GM21723 (cell line): ENCODE data around the gene TGFBR3.

Experiments
- ATAC-seq: cut with Tn5 transposase; IDR thresholded peaks from one replicate; pipeline ENCODE4 v1.9.1; 2021; ENCODE audit warnings: mild to moderate bottlenecking, moderate library complexity; ENCODE audit not compliant: unreplicated experiment

The TGFBR3 gene

DNA sequence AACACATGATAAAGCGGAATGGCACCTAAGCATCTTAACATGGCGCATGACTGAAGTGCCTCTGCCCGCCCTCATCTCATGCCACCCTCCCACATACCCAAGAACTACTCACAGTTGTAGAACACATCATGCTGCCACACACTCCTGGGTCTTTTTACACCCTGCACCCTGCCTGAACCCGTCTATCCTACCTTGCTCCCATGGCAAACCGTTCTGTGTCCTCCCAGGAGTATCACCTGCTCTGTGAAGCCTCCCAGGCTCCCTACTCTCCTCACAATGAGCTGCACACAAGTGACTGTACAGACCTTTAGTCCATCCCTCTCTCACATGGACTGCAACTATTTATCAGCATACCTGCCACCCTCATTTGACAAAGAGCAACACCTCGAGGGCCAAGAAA, 144.0 kb downstream of the TGFBR3 start:
- ATAC-seq, result no peak

- ATAC-seq, result no peak
Observed at GRCh38 chr1:91741301-91741700, 144.7 kb downstream of the TGFBR3 start.

DNA sequence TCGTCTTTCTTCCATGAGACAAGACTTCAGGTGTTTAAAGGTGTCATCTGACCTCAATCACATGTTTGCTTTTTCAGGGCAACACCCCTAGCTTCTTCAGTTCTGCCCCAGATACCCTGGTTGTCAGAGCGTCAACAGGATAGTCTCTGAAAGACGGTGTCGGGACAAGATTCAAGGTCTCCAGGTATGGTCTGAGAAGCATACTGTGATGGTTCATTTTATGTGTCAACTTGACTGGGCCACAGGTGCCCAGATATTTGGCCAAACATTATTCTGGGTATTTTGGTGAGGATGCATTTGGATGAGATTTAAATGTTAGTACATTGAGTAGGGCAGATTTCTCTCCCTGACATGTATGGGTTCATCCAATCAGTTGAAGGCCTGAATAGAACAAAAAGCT, 148.3 kb downstream of the TGFBR3 start:
- no peak for ATAC-seq

DNA sequence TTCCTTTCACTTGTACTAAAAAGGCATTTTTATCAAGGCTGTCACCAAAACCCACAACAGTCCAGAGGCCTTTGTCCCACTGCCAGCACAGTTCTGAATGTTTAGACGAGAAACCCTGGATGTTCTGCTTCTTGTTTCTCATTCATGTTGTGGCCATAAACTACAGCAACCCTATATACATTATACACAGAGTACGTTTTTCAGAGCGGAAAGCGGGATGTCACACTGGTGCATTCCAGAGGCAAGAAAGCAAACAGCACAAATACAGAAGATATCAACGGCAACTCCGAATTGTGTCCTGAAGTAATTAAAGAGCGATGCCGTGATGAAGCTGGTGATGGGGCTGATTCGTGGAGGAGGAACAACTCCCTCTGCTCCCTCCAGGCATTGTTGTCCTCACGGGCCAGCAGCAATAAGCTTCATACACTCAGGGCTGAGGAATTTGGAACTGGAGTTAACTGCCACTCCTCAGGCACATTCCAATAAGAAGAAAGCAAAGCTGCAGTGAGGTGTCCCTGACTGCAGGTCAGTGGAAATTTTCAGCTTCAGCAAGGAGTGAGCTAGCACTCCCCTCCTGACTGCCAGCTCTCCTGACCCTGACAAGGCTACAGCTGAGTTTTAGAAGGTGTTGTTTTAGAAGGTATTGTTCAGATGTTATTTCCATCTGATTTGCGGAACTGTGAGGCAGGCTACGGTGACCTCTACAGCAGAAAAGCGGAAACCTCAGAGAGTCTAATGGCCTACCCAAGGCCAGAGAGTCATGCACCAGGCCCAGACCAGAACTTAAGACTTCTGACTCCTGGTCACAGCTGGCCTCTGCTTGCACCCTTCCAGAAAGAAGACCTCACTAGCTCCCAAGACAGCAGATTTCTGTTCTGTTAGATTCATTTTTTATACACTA, 149.0 kb downstream of the TGFBR3 start:
- ATAC-seq, result no peak

GRCh38 chr1:91736146-91736714, 149.7 kb downstream of the TGFBR3 start:
- ATAC-seq, result no peak

DNA sequence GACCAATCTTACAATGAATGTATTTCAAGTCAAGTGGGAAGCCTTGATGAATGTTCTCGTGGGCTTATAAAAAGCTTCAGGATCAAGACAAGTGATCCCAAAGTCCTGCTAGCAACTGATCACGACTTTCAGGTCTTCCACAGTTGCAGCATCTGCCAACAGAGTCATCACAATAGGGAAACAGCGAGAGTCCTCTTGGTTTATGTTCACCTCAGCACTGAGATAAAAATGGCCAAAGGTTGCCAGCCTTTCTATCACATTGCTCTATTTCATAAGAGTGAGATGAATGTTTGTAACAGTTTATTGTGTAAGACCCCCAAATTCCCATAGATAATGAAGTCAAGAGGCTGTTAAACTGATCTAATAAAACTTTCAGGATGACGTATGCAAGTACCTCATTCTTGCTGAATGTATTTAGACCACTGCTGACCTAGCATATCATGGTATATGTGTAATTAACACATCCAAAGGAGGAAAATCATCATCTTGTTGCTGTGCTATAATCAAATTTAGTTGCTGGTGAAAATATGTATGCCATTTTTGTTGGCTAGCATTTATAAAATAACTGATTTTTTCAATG, 150.6 kb downstream of the TGFBR3 start:
- no peak for ATAC-seq

GRCh38 chr1:91734761-91735160, 151.2 kb downstream of the TGFBR3 start:
- ATAC-seq, result no peak

DNA sequence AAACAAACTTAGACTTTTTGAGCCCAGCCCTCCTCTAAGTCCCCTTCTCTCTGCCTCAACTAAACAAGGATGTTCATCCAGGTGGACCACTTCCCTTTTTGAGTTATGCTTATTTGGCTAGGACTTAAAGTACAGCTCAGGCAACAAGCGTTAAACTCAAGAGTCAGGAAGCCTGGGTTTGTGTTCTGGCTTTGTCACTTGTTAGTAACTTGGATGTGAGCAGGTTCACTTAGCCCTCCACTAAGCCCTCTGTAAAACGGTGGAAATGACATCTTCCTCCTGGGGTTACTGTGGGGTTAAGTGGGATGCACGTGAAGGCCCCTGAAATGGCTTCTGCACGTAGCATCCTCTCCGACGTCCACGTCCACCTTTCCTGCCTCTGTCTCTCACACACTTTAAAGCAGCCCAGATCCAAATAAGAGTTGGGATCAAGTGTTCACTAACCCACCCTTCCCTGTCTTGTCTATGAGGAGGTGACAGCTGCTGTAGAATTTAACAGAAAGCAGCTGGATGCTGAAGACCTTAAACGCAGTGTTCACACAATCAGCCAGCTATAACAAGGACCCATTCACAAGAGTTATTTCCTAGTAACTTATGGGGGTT, 152.7 kb downstream of the TGFBR3 start:
- no peak for ATAC-seq

- peak; percentile 50 for ATAC-seq
Observed at GRCh38 chr1:91732291-91733107, 153.5 kb downstream of the TGFBR3 start.

DNA sequence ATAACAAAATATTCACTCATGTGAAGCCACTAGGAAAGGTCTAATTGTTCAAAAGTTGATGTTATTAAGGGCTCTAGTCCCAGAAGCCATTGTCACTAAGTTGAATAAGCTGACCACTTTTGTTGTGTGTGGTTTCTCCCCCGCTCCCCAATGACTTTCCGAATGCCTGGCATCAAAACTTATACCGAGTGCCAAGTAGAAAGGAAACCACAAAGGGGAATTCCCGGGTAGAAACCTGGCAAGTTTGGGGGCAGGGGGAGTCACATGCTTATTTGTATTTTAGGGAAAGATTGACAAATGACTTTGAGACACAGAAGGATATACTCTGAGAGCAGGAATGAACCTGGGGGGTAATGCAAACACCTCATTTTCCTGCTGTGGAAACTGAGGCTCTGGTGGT, 154.1 kb downstream of the TGFBR3 start:
- ATAC-seq, result peak; percentile 38

DNA sequence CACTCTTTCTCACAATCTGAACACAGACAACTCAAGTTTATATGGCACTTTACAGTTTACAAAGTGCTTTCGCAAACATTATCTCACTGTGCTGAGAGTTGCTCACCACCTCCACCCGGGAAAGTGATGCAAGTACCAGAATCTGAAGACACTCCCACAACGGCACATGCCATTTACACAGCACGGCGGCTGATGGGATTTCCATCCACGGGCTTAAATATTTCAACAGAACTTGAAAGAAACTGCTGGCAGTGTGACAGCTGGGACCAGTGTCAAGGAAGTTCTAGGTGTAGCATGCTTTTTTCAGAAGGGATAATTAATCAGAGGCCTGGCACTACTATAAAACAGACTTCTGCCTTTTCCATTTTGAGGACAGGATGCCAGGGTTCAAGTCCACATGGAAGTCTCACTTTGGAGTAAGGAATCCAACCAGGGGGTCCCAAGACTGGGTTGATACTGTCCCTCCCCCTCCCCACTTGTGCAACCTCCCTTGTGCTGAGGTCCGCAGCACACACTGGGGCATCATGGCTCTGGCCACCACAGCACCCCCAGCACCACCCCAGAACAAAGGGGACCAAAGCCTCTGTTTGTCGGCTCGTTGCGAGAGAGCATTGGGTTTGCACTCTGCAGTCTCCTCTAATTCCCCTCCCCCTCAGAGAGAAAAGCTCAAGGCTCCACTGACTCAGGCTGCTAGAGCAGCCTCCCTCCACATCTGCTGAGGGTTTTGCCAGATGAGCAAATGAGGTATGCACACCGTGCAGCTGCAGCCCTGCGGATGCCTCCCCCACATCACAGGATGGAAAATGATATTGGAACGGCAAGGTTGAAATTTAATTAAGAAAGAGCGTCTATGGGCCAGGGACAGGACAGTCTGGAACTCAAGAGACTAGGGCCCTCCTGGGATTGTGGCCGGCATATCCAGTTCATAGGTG, 154.9 kb downstream of the TGFBR3 start:
- ATAC-seq, result peak; percentile 38

DNA sequence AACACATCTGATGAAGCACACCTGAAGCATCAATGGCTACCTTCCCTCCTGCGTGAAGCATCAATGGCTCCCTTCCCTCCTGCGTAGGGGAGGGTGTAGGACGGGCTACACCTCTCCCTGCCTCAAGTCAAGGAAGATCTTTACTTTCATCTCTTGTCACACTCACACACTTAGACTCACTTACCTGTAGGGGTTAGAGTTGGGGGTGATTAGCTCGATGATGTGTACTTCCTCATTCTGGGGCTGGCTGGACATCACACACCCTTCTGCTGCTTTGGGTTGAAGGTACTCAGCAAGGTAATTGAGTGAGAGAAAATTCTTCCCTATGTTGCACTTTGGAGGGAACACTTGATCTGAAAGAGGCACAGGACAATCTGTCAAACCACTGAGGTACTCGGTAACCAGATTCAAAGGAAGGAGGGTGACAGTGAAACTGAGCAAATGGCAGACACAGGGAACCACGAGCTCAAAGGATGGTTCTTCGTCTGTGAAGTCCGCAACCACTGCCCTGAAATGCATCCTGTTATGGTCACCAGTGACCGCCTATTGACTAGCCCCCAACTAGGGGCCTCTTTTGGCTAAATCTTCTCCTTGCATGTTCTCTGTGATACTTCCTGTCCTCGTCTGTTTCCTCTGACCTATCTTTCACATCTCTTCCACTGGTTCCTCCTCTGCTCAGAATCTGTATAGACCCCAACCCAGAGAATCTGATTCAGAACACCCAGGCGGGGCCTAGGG, 156.2 kb downstream of the TGFBR3 start:
- ATAC-seq, result no peak

GRCh38 chr1:91727763-91728162, 158.2 kb downstream of the TGFBR3 start:
- no peak for ATAC-seq

GRCh38 chr1:91725989-91726721, 159.8 kb downstream of the TGFBR3 start:
- ATAC-seq, result no peak

DNA sequence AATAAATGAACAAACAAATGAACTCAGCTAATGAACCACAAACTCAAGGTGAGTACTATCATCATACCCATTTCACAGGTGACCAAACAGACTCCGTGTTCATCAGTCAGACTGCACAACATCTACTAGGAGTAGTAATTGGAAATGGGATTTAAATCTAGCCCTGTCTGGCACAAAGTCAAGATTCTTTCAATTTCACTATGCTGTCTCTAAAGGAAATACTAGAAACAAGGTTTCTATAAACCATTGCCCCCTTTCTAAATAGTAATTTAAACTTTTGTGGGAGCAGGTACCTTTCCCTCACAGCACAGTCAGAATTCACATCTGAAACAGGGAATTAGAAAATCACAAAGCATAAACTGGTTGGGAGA, 160.3 kb downstream of the TGFBR3 start:
- ATAC-seq, result no peak

GRCh38 chr1:91724644-91725043, 161.3 kb downstream of the TGFBR3 start:
- no peak for ATAC-seq

DNA sequence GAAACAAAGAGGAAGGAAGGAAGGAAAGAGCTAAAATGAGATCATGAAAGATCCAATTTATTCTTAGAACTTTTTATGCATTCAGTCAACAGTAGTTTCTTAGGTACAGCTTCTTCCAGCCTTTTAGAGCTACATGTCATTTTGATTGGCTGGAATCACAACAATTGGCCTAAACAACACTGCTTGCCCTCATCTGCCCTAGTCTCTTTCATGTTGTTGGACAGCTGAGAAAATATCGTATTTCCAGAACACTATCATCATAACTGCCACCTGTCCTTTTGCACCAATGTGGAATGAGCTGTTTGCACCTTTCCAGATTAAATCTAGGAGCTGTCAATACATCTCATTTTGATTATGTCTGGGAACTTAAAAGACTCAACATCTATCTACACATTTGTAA, 161.7 kb downstream of the TGFBR3 start:
- no peak for ATAC-seq

GRCh38 chr1:91720044-91720443, 165.9 kb downstream of the TGFBR3 start:
- ATAC-seq, result no peak

DNA sequence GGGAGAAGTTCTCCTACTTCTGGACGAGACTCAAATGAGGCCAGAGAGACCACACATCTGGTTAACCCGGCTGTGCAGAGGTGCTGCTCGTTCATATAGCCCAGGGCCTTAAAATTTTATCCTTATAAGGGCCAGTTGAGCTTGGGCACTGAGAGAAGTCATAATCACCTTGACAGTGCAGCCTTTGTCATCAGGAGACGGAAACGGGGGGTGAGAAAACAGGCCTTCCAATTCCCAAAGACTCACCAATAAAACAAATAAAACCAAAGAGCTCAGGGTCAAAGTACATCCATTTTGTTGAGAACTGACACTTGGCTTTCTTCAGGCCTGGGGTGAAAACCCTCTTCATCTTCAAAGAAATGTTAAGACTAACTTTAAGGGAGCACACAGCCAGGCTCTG, 167.1 kb downstream of the TGFBR3 start:
- ATAC-seq, result no peak
